Neural cell (in vitro differentiated cells): Measurements from ENCODE around the gene DNAH10. TPM values are rescaled to one million over a fixed set of nuclear protein-coding genes. Genes with fewer than 3 reads are reported as not detected.

ENCODE experiments used
- H2AFZ ChIP-seq: fragments of 200-600, 300-800 bp; sonication (generic), shearing (Covaris generic); 2 replicates; pipeline ENCODE4 v1.6.0; 2014; ENCODE audit warnings: low read depth, mild to moderate bottlenecking, antibody characterized with exemption, low read length, moderate library complexity
- H3F3A ChIP-seq: fragments of 200-600 bp; shearing (Covaris generic); 2 replicates; pipeline ENCODE4 v1.6.1; 2016; ENCODE audit warnings: mild to moderate bottlenecking, moderate library complexity, mixed read lengths, antibody characterized with exemption, low read length; ENCODE audit not compliant: insufficient read depth, poor library complexity, severe bottlenecking
- H3K27ac ChIP-seq: fragments of 200-600, 300-800 bp; sonication (generic), shearing (Covaris generic); 2 replicates; pipeline ENCODE4 v1.5.1; 2014; ENCODE audit warnings: mild to moderate bottlenecking, low read length, moderate library complexity
- H3K27me3 ChIP-seq: fragments of 300-800, 200-600 bp; sonication (generic), shearing (Covaris generic); 2 replicates; pipeline ENCODE4 v1.6.0; 2014; ENCODE audit warnings: mild to moderate bottlenecking, low read depth, low read length, moderate library complexity; ENCODE audit not compliant: insufficient read depth
- H3K36me3 ChIP-seq: fragments of 300-800, 200-600 bp; sonication (generic), shearing (Covaris generic); 2 replicates; pipeline ENCODE4 v1.5.1; 2014; ENCODE audit warnings: mild to moderate bottlenecking, antibody characterized with exemption, low read length, moderate library complexity; ENCODE audit not compliant: insufficient read depth
- H3K4me2 ChIP-seq: fragments of 300-800, 200-600 bp; sonication (generic), shearing (Covaris generic); 2 replicates; pipeline ENCODE4 v1.6.0; 2014; ENCODE audit warnings: mild to moderate bottlenecking, low read length
- H3K4me3 ChIP-seq: fragments of 300-800, 200-600 bp; sonication (generic), shearing (Covaris generic); 2 replicates; pipeline ENCODE4 v1.5.1; 2014; ENCODE audit warnings: mild to moderate bottlenecking, low read length, moderate library complexity
- H3K79me2 ChIP-seq: fragments of 200-600 bp; shearing (Covaris generic); replicated peaks from 2 replicates; pipeline ENCODE4 v1.6.0; 2014; ENCODE audit warnings: mild to moderate bottlenecking, low read length, moderate library complexity; ENCODE audit not compliant: insufficient read depth
- H3K9ac ChIP-seq: fragments of 300-800, 200-600 bp; sonication (generic), shearing (Covaris generic); 2 replicates; pipeline ENCODE4 v1.6.1; 2016; ENCODE audit warnings: mild to moderate bottlenecking, low read length, mixed read lengths
- H3K9me2 ChIP-seq: fragments of 200-600 bp; shearing (Covaris generic); 2 replicates; pipeline ENCODE4 v1.6.1; 2016; ENCODE audit warnings: mild to moderate bottlenecking, low read length, mixed read lengths; ENCODE audit not compliant: insufficient read depth
- H3K9me3 ChIP-seq: fragments of 200-600, 300-800 bp; sonication (generic), shearing (Covaris generic); 2 replicates; pipeline ENCODE4 v1.6.1; 2016; ENCODE audit warnings: mild to moderate bottlenecking, mixed run types, low read length, moderate library complexity, mixed read lengths
- H4K20me1 ChIP-seq: fragments of 200-600 bp; shearing (Covaris generic); 2 replicates; pipeline ENCODE4 v1.6.1; 2016; ENCODE audit warnings: mild to moderate bottlenecking, mixed run types; ENCODE audit not compliant: insufficient read depth
- CTCF ChIP-seq: fragments of 450-650 bp; IDR thresholded peaks from 2 replicates; pipeline ENCODE4 v1.5.1; 2014; ENCODE audit warnings: antibody characterized with exemption, mild to moderate bottlenecking, moderate library complexity; ENCODE audit not compliant: poor library complexity, severe bottlenecking
- EP300 ChIP-seq: fragments of 450-650 bp; conservative IDR thresholded peaks from 2 replicates; pipeline ENCODE4 v1.6.1; 2014; ENCODE audit warnings: antibody characterized with exemption, mild to moderate bottlenecking, moderate library complexity; ENCODE audit not compliant: poor library complexity, severe bottlenecking
- EZH2 ChIP-seq: fragments of 200-600, 300-800 bp; shearing (Covaris generic), sonication (generic); IDR thresholded peaks from 2 replicates; pipeline ENCODE4 v1.6.1; 2014; ENCODE audit warnings: antibody characterized with exemption, low read length, borderline replicate concordance, mild to moderate bottlenecking; ENCODE audit not compliant: insufficient read depth, poor library complexity, severe bottlenecking
- MXI1 ChIP-seq: fragments of 450-650 bp; conservative IDR thresholded peaks from 2 replicates; pipeline ENCODE4 v1.6.1; 2014; ENCODE audit warnings: antibody characterized with exemption, mild to moderate bottlenecking; ENCODE audit not compliant: poor library complexity, severe bottlenecking
- POLR2AphosphoS5 ChIP-seq: IDR thresholded peaks from 2 replicates; pipeline ENCODE4 v1.6.1; 2012
- RAD21 ChIP-seq: fragments of 450-650 bp; conservative IDR thresholded peaks from 2 replicates; pipeline ENCODE4 v1.6.1; 2014; ENCODE audit warnings: antibody characterized with exemption, mild to moderate bottlenecking, moderate library complexity
- SMC3 ChIP-seq: fragments of 450-650 bp; conservative IDR thresholded peaks from 2 replicates; pipeline ENCODE4 v1.6.1; 2014; ENCODE audit warnings: antibody characterized with exemption, mild to moderate bottlenecking, moderate library complexity; ENCODE audit not compliant: poor library complexity
- TAF1 ChIP-seq: IDR thresholded peaks from 2 replicates; pipeline ENCODE4 v1.6.1; 2012; ENCODE audit warnings: low read depth
- polyA plus RNA-seq: library from polyadenylated mRNA; depleted of rRNA; stranded (reverse); fragments of >200 nt; gene quantifications from 2 replicates; pipeline ENCODE4 v1.2.3, GENCODE V29; 2014
- TF ChIP-seq, protein P1 (sequence below): IDR thresholded peaks from 2 replicates; pipeline ENCODE4 v1.6.1; 2012; ENCODE audit warnings: borderline replicate concordance

DNAH10 gene
- polyA plus RNA-seq, 1 donor from 2014 or later: 1.9 TPM

GRCh38 chr12:123854232-123854631, 92.1 kb downstream of the DNAH10 start:
- H3K79me2 ChIP-seq: no peaks in the 10 kb centered on the region
- no peak overlapping the region for H3K4me3 ChIP-seq
- no peaks in the 10 kb centered on the region for H3K9me2 ChIP-seq
- no peaks in the 10 kb centered on the region for H3F3A ChIP-seq
- no peaks in the 10 kb centered on the region for H3K9me3 ChIP-seq
- no peak overlapping the region for H3K27ac ChIP-seq
- no peak overlapping the region for H3K9ac ChIP-seq
- H2AFZ ChIP-seq: no peak overlapping the region
- H3K36me3 ChIP-seq: no peaks in the 10 kb centered on the region
- TF ChIP-seq, protein P1, sequence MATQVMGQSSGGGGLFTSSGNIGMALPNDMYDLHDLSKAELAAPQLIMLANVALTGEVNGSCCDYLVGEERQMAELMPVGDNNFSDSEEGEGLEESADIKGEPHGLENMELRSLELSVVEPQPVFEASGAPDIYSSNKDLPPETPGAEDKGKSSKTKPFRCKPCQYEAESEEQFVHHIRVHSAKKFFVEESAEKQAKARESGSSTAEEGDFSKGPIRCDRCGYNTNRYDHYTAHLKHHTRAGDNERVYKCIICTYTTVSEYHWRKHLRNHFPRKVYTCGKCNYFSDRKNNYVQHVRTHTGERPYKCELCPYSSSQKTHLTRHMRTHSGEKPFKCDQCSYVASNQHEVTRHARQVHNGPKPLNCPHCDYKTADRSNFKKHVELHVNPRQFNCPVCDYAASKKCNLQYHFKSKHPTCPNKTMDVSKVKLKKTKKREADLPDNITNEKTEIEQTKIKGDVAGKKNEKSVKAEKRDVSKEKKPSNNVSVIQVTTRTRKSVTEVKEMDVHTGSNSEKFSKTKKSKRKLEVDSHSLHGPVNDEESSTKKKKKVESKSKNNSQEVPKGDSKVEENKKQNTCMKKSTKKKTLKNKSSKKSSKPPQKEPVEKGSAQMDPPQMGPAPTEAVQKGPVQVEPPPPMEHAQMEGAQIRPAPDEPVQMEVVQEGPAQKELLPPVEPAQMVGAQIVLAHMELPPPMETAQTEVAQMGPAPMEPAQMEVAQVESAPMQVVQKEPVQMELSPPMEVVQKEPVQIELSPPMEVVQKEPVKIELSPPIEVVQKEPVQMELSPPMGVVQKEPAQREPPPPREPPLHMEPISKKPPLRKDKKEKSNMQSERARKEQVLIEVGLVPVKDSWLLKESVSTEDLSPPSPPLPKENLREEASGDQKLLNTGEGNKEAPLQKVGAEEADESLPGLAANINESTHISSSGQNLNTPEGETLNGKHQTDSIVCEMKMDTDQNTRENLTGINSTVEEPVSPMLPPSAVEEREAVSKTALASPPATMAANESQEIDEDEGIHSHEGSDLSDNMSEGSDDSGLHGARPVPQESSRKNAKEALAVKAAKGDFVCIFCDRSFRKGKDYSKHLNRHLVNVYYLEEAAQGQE: no peak
- no peak for TF ChIP-seq MXI1
- TF ChIP-seq POLR2AphosphoS5: no peak
- TF ChIP-seq TAF1: no peak
- TF ChIP-seq EZH2: no peak
- no peak for TF ChIP-seq CTCF
- TF ChIP-seq SMC3: no peak
- TF ChIP-seq RAD21: no peak
- no peak for TF ChIP-seq EP300
- H4K20me1 ChIP-seq: no peaks in the 10 kb centered on the region
- H3K27me3 ChIP-seq: no peaks in the 10 kb centered on the region
- H3K4me2 ChIP-seq: no peak overlapping the region

DNA sequence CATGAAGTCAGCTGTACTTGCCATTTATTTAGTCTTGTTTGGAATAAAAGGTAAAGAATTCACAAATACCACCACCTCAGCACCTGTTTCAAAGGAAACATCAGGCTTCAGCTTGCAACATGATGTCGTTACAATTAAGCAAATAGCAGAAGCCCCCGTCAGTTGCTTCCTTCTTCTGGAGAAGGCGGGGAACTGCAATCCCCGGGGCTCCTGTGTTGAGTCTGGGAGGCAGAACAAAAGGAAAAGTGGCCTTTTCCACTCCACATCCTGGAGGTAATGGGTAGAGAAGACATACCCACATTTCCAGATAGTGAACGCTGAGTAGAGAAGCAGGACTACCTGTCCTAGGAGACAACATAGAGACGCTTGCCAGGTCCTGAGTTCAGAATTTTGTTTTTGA, 92.8 kb downstream of the DNAH10 start:
- no peak overlapping the region for H3K9ac ChIP-seq
- H3K36me3 ChIP-seq: no peaks in the 10 kb centered on the region
- no peaks in the 10 kb centered on the region for H3F3A ChIP-seq
- H3K27me3 ChIP-seq: no peaks in the 10 kb centered on the region
- no peak overlapping the region for H3K4me3 ChIP-seq
- H2AFZ ChIP-seq: no peak overlapping the region
- TF ChIP-seq TAF1 (no peak), RAD21 (no peak), MXI1 (no peak), EZH2 (no peak), CTCF (no peak), EP300 (no peak), SMC3 (no peak), POLR2AphosphoS5 (no peak)
- TF ChIP-seq, protein P1: no peak
- no peaks in the 10 kb centered on the region for H3K9me2 ChIP-seq
- H3K79me2 ChIP-seq: no peaks in the 10 kb centered on the region
- H3K27ac ChIP-seq: no peak overlapping the region
- H3K9me3 ChIP-seq: no peaks in the 10 kb centered on the region
- H3K4me2 ChIP-seq: no peak overlapping the region
- H4K20me1 ChIP-seq: no peaks in the 10 kb centered on the region
